ENCODE measurements around the gene PLA2G3.
"Not testable (repeated sequence)": the region's sequence is repeated elsewhere in the genome, so short reads cannot be mapped to it uniquely, and the experiment has no call there.

Gene PLA2G3

DNA sequence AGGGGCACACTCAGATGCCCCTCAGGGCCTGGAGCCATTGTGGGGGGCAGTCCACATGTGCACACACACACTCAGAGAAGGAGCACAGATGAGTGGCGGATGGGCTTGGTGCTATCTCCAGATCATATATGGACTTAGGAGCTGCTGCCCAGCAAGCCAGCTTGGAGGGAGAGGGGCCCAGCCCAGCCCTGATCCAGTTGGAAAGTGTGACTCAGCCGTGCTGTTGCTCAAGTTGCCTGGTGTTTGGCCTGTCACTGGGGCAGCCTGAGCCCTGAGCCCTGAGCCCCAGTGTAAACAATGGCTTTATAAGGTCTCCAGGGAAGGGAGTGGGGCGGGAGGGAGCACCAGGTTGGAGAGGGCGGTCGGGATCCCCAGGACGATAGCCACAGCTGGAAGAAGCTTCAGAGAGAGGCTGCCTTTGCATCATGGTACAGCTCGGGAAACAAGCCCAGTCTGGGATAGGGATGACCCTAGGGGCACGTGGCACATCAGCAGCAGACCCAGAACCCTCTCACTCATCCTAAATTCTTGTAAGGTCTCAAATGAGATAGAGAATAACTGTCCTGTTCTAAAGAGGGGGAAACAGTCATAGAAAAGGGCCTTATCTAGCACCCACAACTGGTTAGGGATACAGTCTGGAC, 37.7 kb downstream of the PLA2G3 start:
- H3K36me3 ChIP-seq (ENCODE audit: control insufficient read depth, insufficient read depth, low read length): no peaks in the 10 kb centered on the region
- DNase-seq (ENCODE audit: low read depth, low spot score): no peak
- no CpG with 5 or more reads among the region's 8 CpGs for WGBS (ENCODE audit: insufficient coverage, insufficient read length)
- peaks cover 10% of the 10 kb centered on the region; the same call in 1 of the 2 replicates for H3K27me3 ChIP-seq (ENCODE audit: control insufficient read depth, insufficient read depth, low read length)
- H3K4me1 ChIP-seq (ENCODE audit: control insufficient read depth, insufficient read depth, low read length): peaks cover 6% of the 10 kb centered on the region
- H3K27ac ChIP-seq (ENCODE audit: low read length): no peak overlapping the region
- no peaks in the 10 kb centered on the region for H3K9me3 ChIP-seq (ENCODE audit: control insufficient read depth, insufficient read depth, low read length)
- H3K4me3 ChIP-seq (ENCODE audit: low read length): no peak overlapping the region

DNA sequence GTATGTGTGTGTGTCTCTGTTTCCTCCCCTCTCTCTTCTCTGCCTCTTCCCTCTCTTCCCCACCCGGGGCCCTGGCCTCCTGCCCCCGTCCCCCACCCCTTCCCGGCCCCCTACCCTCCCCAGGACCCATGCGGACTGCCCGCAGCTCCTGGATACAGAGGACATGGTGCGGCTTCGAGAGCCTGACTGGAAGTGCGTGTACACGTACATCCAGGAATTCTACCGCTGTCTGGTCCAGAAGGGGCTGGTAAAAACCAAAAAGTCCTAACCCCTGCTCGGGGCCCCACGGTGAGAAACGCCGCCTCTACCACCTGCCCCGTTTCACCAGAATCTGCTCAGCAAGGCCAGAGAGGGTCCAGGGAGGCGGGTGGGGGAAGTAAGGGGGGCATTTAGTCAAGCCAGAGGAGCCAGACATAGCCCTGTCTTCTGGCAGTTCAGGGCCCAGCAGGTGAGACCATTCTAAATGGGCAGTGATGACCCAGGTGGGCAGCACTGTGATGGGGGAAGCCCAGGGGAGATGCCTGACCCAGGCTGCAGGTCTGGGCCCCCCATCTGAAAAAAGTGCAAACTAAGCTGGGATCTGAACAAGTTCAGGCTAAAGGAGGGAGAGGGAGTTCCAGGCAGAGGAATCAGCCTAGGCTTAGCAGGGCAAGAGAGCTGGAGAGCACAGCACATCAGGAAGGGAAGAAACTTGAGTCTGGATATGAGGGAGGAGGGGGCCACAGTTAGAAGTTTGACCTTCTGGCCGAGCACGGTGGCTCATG, 39.4 kb downstream of the PLA2G3 start:
- H3K27ac ChIP-seq (ENCODE audit: low read length): no peak overlapping the region
- no peak overlapping the region for H3K4me3 ChIP-seq (ENCODE audit: low read length)
- peaks cover 8% of the 10 kb centered on the region for H3K4me1 ChIP-seq (ENCODE audit: control insufficient read depth, insufficient read depth, low read length)
- peaks cover 2% of the 10 kb centered on the region; the same call in 1 of the 2 replicates for H3K27me3 ChIP-seq (ENCODE audit: control insufficient read depth, insufficient read depth, low read length)
- H3K36me3 ChIP-seq (ENCODE audit: control insufficient read depth, insufficient read depth, low read length): no peaks in the 10 kb centered on the region
- no CpG with 5 or more reads among the region's 18 CpGs for WGBS (ENCODE audit: insufficient coverage, insufficient read length)
- H3K9me3 ChIP-seq (ENCODE audit: control insufficient read depth, insufficient read depth, low read length): no peaks in the 10 kb centered on the region
- no peak for DNase-seq (ENCODE audit: low read depth, low spot score)

DNA sequence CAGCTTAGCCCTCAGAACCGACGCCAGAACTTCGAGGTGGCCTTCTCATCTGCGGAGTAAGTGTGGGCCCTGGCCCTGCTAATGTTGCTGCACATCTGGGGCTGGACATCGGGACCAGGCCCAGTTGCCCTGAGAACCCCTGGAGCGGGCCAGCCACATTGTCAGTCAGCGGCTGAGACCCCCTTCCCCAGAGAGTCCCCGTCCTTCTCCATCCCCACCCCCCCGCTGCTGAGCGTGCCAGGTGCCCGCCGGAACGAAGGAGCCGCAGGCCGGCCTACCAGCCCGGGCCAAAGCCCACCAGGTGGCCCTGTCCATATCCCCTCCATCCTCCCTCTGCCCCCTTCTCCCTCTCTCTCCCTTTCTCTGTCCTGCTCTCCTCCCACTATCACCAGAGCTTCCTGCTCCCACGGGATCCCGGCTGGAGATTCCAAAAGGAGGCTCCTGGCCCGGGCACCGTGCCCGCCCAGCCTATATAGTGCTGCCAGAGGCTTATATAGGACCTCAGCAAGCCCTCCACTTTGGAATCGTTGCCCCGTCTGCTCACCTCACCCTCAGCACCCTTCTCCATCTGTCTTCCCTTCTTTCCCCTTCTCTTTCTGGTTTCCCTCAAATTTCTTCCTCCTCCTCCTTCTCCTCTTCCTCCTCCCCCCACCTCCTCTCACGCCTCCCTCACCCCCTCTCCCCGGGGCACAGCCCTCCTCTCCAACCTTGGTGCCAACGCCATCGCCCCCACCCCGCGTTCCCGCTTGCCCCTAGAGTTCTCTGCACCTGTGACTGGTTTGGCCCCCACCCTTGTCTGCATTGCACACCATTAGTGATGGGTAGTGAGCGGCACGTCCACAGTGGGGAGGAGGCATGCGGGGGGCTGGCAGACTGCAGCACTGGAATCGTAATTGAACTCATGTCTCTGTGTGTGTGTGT, 40.2 kb downstream of the PLA2G3 start:
- no peak overlapping the region for H3K4me3 ChIP-seq (ENCODE audit: low read length)
- no peak overlapping the region for H3K27ac ChIP-seq (ENCODE audit: low read length)
- no peaks in the 10 kb centered on the region for H3K9me3 ChIP-seq (ENCODE audit: control insufficient read depth, insufficient read depth, low read length)
- H3K36me3 ChIP-seq (ENCODE audit: control insufficient read depth, insufficient read depth, low read length): no peaks in the 10 kb centered on the region
- H3K4me1 ChIP-seq (ENCODE audit: control insufficient read depth, insufficient read depth, low read length): peaks cover 5% of the 10 kb centered on the region
- WGBS (ENCODE audit: insufficient coverage, insufficient read length): 100% methylated on average over 1 of the region's 34 CpGs
- no peaks in the 10 kb centered on the region; the same call in 1 of the 2 replicates for H3K27me3 ChIP-seq (ENCODE audit: control insufficient read depth, insufficient read depth, low read length)
- no peak for DNase-seq (ENCODE audit: low read depth, low spot score)

DNA sequence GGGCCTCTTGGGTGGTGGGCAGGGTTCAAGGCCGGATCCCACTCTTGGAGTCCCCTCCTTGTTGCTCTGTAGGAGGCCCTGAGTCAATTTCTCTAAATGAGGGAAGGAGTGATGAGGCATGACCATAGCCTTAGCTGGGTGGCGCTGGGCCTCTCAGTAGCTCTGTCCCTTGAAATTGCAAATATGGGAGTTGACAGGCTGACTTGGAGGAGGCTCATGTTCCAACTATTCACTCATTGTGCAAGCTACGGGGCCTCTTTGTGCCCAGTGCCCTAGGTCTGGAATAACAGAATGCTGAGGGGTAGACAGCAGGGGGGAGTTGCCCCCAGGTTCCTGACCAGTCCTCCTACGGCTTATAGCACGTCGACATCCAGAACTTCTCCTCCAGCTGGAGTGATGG, 40.9 kb downstream of the PLA2G3 start:
- Histone ChIP-seq H3K27ac (ENCODE audit: low read length) (no peak overlapping the region), H3K36me3 (ENCODE audit: control insufficient read depth, insufficient read depth, low read length) (no peaks in the 10 kb centered on the region), H3K4me3 (ENCODE audit: low read length) (no peak overlapping the region), H3K4me1 (ENCODE audit: control insufficient read depth, insufficient read depth, low read length) (peaks cover 5% of the 10 kb centered on the region), H3K9me3 (ENCODE audit: control insufficient read depth, insufficient read depth, low read length) (no peaks in the 10 kb centered on the region), H3K27me3 (ENCODE audit: control insufficient read depth, insufficient read depth, low read length) (no peaks in the 10 kb centered on the region)
- no peak for DNase-seq (ENCODE audit: low read depth, low spot score)
- WGBS (ENCODE audit: insufficient coverage, insufficient read length): no CpG with 5 or more reads among the region's 6 CpGs

DNA sequence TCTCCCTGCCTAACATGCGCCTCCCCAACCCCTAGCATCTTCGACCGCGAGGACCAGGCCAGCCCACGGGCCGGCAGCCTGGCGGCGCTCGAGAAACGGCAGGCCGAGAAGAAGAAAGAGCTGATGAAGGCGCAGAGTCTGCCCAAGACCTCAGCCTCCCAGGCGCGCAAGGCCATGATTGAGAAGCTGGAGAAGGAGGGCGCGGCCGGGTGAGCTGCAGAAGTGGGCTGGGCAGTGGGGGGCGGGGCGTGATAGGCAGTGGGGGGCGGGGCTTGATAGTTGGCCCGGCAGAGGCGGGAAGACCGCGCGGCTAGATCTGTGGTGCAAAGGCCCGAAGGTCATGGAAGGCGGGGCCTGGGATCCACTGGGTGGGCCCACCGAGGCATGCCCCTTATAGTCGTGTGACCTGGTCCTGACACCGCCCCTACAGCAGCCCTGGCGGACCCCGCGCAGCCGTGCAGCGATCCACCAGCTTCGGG, 41.6 kb downstream of the PLA2G3 start:
- no peak overlapping the region; the same call in 1 of the 2 replicates for H3K4me3 ChIP-seq (ENCODE audit: low read length)
- H3K4me1 ChIP-seq (ENCODE audit: control insufficient read depth, insufficient read depth, low read length): peaks cover 5% of the 10 kb centered on the region
- WGBS (ENCODE audit: insufficient coverage, insufficient read length): no CpG with 5 or more reads among the region's 36 CpGs
- no peak for DNase-seq (ENCODE audit: low read depth, low spot score)
- no peaks in the 10 kb centered on the region for H3K36me3 ChIP-seq (ENCODE audit: control insufficient read depth, insufficient read depth, low read length)
- no peak overlapping the region for H3K27ac ChIP-seq (ENCODE audit: low read length)
- no peaks in the 10 kb centered on the region for H3K27me3 ChIP-seq (ENCODE audit: control insufficient read depth, insufficient read depth, low read length)
- no peaks in the 10 kb centered on the region for H3K9me3 ChIP-seq (ENCODE audit: control insufficient read depth, insufficient read depth, low read length)

DNA sequence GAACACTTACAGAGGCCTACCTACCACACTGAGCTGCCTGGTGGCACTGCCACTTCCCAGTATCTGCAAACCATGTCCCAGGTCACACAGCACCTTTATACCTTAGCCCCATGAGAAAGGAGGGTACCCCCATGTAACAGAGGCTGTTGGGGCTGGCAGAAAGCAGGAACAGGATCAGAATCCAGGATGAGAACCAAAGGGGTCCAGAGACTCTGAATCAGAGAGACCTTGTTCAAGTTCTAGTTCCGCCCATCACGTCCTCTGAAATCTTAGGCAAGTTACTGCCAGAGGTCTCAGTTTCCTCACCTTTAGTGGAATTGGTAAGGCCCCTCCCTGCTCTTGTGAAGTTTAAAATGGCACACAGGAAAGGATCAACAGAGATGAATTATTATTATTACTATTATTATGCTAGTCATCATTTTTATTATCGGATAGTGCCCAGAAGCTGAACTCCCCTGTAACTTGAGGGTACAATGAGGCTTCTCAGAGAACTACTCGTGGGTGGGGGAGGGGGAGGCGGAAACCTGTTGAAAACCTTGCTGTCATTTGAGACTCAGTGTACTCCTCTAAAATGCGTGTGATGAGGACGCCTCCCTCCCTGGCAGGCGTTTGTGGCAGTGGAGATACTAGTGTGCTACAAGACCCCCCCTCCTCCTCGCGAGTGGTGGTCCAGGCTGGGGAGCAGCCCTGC, 42.2 kb downstream of the PLA2G3 start:
- no peak overlapping the region; the same call in 1 of the 2 replicates for H3K4me3 ChIP-seq (ENCODE audit: low read length)
- no peak for DNase-seq (ENCODE audit: low read depth, low spot score)
- peaks cover 5% of the 10 kb centered on the region for H3K4me1 ChIP-seq (ENCODE audit: control insufficient read depth, insufficient read depth, low read length)
- H3K36me3 ChIP-seq (ENCODE audit: control insufficient read depth, insufficient read depth, low read length): no peaks in the 10 kb centered on the region
- no peaks in the 10 kb centered on the region for H3K9me3 ChIP-seq (ENCODE audit: control insufficient read depth, insufficient read depth, low read length)
- H3K27me3 ChIP-seq (ENCODE audit: control insufficient read depth, insufficient read depth, low read length): no peaks in the 10 kb centered on the region
- no peak overlapping the region for H3K27ac ChIP-seq (ENCODE audit: low read length)
- no CpG with 5 or more reads among the region's 10 CpGs for WGBS (ENCODE audit: insufficient coverage, insufficient read length)

DNA sequence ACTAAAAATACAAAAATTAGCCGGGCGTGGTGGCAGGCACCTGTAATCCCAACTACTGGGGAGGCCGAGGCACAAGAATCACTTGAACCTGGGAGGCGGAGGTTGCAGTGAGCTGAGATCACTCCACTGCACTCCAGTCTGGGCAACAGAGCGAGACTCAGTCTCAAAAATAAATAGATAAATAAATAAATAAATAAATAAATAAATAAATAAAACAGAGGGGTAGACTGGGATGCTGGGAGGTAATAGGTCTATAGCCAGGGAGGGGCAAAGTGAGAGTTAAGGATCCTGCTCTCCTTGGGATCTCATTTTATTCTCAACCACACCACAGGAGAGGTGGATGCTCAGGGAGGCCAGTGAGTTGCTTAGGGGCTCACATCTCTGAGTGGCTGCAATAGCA, 42.8 kb downstream of the PLA2G3 start:
- H3K27ac ChIP-seq (ENCODE audit: low read length); H3K36me3 ChIP-seq (ENCODE audit: control insufficient read depth, insufficient read depth, low read length); H3K27me3 ChIP-seq (ENCODE audit: control insufficient read depth, insufficient read depth, low read length); H3K4me3 ChIP-seq (ENCODE audit: low read length); H3K4me1 ChIP-seq (ENCODE audit: control insufficient read depth, insufficient read depth, low read length); H3K9me3 ChIP-seq (ENCODE audit: control insufficient read depth, insufficient read depth, low read length); DNase-seq (ENCODE audit: low read depth, low spot score): not testable (repeated sequence)
- WGBS (ENCODE audit: insufficient coverage, insufficient read length): no CpG with 5 or more reads among the region's 5 CpGs

DNA sequence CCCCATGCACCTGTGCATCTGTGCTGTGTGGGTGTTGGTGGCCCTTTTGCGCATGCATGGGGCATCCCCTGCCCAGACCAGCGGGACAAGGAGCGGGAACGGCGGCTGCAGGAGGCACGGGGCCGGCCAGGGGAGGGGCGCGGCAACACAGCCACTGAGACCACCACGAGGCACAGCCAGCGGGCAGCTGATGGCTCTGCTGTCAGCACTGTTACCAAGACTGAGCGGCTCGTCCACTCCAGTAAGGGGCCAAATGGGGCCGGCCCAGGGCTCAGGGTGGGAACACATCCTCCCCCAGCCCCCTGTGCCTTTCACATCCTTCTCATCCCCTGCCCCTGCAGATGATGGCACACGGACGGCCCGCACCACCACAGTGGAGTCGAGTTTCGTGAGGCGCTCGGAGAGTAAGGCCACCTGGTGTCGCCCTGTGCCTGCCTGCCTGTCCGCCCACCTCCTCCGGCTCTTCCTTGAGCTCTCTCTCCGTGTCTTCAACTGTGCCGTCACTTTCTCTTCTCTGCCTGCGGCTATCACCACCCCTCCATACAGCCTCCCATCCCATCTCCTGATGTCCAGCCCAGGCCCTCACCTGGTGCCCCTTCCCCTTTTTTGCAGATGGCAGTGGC, 43.5 kb downstream of the PLA2G3 start:
- Histone ChIP-seq H3K9me3 (ENCODE audit: control insufficient read depth, insufficient read depth, low read length) (no peaks in the 10 kb centered on the region), H3K4me3 (ENCODE audit: low read length) (no peak overlapping the region), H3K36me3 (ENCODE audit: control insufficient read depth, insufficient read depth, low read length) (no peaks in the 10 kb centered on the region), H3K4me1 (ENCODE audit: control insufficient read depth, insufficient read depth, low read length) (peaks cover 5% of the 10 kb centered on the region), H3K27me3 (ENCODE audit: control insufficient read depth, insufficient read depth, low read length) (no peaks in the 10 kb centered on the region), H3K27ac (ENCODE audit: low read length) (no peak overlapping the region)
- DNase-seq (ENCODE audit: low read depth, low spot score): no peak
- WGBS (ENCODE audit: insufficient coverage, insufficient read length): no CpG with 5 or more reads among the region's 27 CpGs

DNA sequence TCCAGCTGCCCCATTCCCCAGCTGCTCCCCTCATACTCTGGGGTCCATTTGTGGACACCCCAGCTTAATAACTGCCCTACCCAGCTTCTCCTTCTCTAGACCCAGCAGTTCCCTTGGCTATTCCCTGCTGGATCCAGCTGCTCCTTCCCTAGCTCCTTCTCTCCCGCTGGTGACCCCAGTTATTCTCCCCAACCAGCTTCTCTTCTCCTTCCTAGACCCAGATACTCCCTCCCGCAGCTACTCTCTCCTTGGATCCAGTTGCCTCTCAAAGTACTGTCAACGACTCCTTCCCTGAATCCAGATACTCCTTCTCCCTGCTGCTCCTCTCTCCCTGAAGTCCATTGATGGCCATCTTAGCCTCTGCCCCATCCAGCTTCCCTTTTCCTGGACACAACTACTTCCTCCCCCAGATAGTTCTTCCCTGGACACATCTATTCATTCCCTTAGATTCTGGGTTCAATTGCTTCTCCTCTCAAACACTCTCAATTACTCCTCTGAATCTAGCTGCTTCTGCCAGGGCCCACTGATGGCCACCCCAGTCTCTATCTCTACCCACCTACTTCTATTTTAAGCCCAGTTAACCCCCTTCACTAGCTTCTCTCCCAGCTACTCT, 44.6 kb downstream of the PLA2G3 start:
- Histone ChIP-seq H3K4me1 (ENCODE audit: control insufficient read depth, insufficient read depth, low read length) (peaks cover 8% of the 10 kb centered on the region), H3K27me3 (ENCODE audit: control insufficient read depth, insufficient read depth, low read length) (no peaks in the 10 kb centered on the region), H3K4me3 (ENCODE audit: low read length) (no peak overlapping the region), H3K9me3 (ENCODE audit: control insufficient read depth, insufficient read depth, low read length) (no peaks in the 10 kb centered on the region), H3K36me3 (ENCODE audit: control insufficient read depth, insufficient read depth, low read length) (no peaks in the 10 kb centered on the region), H3K27ac (ENCODE audit: low read length) (no peak overlapping the region)
- DNase-seq (ENCODE audit: low read depth, low spot score): no peak
- WGBS (ENCODE audit: insufficient coverage, insufficient read length): no CpG with 5 or more reads among the region's 3 CpGs
